ENCODE measurements around the gene CEBPE.

Gene CEBPE

DNA sequence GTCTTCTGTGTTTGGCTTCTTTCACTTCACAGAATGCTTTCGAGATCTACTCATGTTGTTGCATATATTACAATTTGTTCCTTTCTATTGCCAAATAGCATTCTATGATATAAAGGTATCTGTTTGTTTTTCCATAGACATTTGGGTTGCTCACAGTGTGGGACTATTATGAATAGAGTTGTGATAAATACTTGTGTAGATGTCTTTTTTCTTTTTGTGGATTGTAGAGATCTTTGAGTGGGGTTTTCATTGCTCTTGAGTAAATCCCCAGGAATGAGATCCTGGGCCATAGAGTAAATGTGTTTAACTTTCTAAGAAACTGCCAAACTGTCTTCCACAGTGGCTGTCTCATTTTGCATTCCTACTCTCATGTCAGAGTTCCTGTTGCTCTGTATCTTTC, 24.9 kb upstream of the CEBPE start:
- DNase-seq (ENCODE audit: low read depth in 2 of 2), result no peak

DNA sequence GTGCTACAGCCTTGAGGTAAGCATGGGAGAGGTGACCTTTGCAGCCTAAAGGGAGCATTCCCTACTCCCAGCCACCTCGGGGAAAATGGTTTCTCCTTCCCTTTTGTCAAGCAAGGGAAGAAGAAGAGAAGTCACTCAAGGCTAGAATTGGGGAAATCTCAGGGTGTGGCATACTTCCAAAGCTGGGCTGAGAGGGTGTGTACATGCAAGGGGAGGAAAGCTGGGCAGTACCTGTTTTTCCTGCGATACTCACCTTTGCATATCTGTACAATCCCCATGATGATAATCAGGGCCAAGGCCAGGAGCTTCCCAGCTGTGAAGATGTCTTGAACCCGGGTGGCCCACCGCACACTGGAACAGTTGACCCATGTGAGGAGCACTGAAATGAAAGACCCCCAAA, 23.8 kb upstream of the CEBPE start:
- DNase-seq (ENCODE audit: low read depth in 2 of 2), result no peak

DNA sequence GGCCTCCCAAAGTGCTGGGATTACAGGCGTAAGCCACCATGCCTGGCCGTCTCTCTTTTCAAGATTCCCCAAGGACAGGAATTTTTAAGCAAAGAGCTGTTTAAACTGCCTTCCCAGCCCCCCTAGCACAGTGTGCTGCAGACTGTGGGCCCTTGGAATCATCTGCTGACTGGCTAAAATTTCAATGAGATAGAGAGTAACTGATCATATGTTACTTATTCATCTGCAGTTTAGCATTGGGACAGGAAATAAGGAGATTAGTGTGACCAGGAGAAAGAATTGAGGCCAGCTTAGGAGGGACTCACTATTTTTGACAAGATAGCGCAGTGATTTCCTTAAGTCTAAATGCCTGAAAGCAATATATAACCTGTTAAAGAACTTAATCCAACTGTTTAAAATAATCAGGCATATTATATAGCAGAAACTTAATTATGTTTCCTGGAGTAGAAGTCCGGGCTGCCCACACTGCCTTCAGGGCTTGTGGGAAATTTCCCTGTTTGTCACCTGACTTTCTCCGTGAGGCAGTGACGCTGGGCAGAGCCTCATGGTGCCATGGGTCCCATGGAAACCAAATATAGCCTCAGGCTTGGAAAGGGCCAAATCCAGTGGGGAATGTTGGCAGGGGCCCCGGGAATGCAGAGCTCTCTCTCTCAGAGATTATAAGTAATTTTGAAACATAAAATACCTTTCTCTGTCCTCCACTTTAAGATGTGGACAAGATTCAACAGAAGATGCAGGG, 22.8 kb upstream of the CEBPE start:
- DNase-seq (ENCODE audit: low read depth in 2 of 2), result no peak

DNA sequence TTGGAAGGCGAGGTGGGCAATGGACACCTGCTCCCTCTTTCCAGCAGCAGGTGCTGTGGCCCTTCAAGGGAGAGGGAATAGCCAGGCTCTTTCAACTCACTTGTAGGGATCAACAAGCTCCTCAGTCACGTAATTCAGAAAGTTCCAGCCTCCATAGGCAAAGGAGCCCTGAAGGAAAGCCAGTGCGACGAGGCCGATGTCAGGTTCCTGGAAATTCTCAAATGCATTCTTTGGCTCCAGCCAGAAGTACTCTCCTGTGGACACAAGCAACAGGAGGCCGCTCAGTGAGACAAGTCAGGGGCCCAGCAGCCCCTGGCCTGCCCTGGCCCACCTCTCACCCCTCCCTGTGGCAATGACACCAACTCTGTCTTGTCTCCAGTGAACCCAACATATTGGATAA, 21.3 kb upstream of the CEBPE start:
- no peak for DNase-seq (ENCODE audit: low read depth in 2 of 2)

DNA sequence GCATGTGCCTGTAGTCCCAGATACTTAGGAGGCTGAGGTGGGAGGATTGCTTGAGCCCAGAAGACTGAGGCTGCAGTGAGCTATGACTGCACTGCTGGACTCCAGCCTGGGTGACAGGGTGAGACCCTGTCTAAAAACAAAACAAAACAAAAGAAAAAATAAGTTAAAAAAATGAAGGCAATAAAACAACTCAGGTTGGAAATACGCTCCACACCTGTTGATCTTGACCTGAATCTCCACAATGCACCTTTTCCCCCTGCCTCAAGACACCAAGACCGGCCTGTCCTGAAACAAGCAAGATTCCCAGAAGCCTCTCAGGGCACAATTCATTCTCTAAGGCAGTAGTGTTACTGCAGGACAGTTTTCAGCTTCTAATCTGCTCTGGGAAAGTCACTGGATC, 20.8 kb upstream of the CEBPE start:
- no peak for DNase-seq (ENCODE audit: low read depth in 2 of 2)

DNA sequence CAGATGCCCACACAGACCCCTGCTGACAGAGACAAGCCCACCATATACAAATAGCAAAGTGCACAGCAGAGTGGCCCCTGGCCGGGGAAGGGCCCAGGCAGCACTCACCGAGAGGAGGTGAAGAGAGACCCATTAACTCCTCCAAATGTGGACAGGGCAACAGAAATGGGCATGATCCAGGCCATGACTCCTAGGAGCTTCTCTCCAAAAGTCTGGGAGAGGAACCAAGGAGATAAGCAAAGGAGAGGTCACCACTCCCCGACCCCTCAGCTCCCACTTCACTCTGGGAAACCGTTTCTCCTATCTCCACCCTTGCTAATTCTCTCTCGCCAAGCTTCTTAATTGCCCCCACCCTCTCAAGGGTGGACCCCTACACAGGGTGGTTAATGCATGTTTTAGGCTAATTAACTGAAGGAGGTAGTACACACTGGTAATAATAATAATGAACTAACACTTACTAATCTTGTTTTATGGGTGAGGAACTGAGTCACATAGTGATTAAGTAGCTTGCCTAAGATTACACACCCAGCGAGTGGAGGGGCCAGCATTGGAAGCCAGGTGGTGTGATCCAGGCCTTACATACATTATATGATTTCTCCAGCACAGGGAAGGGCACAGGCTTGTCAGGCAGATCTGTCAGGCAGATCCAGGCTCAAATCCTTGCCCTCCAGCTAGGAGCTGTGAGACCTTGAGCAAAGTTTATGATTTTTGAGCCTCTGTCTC, 18.9 kb upstream of the CEBPE start:
- DNase-seq (ENCODE audit: low read depth in 2 of 2), result no peak

DNA sequence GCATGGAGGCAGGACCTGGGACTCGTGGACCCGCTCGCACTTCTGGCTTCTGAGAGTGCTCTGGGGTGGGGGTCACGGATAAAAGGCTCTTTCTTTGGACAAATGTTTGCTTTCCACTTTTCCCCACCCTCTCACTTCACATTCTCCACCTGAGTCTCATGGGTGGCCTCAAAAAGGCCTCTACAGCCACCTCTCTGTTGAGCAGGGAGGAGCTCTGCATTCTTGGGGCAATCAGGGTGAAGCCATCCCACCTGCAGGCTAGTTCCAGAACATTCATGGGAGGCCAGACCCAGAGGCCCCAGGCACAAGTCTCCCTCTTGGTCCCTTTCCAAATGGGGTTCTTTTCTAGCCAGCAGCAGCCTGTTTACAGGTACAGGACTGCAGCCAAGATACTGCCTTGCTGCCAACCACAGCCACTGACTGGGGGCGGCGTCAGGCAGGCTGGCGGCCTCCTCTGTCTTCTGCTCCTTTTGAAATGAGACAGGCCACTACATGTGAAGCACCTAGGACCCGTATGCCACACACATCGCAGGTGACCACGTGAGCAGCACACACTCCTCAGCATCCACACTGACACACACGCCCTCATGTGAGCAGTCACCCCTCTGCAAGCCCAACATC, 18.2 kb upstream of the CEBPE start:
- no peak for DNase-seq (ENCODE audit: low read depth in 2 of 2)

DNA sequence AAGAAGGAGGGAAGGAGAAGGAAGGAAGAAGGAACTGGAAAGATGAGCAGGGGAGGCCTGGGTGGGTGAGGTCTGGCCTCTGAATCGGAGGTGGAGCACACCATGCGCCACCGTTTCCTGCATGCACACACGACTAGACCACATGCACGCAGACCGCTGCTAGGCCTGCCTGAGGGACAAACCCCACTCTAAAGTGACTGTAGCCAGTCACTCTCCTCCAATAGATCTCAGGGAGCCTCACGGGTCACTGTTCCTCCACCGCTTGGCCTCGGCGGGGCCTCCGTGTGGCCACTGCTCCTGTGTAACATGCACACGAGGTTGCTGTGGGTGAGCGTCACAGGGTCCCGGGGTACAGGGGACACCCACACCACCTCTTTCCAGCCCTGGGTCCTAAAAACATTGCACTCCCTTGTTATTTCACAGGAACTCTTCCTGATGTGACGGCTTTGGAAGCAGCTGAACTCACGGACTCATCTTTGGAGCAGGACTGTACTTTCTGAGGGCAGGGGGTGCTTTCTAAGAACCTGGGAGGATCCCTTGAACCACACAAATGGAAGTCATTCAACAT, 17.6 kb upstream of the CEBPE start:
- no peak for DNase-seq (ENCODE audit: low read depth in 2 of 2)

DNA sequence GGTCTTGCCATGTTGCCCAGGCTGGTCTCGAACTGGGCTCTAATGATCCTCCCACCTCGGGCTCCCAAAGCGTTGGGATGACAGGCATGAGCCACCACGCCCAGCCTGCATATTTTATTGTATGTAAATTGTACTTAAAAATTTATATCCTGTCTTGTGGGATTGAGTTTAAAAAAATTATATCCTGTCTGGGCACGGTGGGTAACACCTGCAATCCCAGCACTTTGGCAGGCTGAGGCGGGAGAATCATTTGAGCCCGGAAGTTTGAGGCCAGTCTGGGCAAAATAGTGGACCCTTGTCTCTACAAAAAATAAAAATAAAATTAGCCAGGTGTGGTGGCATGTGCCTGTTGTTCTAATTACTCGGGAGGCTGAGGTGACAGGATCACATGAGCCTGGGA, 13.9 kb upstream of the CEBPE start:
- DNase-seq (ENCODE audit: low read depth in 2 of 2), result no peak

DNA sequence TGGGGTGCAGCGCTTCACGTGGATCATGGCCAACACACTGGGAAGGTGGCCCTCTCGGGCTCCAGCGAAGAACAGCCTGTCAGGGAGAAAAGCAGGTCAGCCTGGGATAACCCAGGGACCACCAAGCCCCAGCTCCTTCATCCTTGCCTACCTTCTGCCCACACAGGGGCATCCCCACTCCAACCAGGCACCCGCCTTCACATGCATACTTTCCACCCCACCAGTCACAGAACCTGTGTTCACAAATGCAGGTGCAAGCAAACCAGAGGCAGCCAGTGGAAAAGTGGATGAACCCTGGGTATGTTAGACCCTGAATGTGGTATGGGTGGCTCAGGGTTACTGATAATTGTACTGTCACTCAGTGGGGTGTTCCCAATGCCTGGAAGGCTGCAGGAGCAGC, 12.4 kb upstream of the CEBPE start:
- DNase-seq (ENCODE audit: low read depth in 2 of 2), result no peak

DNA sequence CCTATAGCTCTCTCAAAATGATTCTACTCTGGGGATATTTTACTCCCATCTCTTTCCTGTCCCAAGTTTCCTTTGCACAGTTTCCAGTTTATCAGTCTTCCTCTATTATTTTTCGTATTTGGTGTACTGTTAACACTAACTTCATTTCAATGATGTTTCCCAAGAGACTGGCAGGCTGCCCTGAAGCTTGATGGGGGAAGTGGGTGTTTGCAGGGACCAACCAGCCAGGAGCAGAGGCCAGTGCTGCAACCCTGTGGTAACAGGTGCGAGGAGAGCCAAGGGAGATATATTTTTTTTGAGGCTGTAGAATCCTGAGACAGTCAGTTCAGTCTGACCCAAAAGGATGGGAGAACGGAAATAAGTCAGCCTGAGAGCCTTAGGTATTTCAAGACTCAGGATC, 11.8 kb upstream of the CEBPE start:
- DNase-seq (ENCODE audit: low read depth in 2 of 2), result no peak

DNA sequence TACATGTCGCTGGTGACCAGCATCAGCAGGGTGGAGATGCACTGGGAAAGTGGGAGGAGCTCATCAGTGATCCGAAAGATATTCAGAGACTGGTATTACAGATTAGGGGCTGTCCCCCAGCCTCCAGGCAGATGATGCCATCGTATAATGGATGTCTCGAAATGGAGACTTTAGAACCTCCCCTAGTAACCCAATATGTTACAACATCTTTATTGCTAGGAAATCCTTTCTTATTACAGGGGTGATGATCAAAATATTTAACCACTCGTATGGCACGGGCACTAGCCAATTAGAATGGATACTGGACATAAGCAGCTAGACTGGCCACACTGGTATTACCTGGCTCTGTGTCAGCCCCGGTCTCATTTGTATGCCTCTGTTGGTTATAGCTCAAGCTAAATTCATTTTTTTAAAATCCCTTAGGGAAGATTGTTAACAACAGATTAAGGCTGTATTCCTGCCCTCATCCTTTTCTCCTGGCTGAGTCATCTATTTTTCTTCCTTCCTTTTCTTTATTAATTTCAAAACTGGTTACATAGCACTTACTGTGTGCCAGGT, 10.8 kb upstream of the CEBPE start:
- DNase-seq (ENCODE audit: low read depth in 2 of 2), result no peak

DNA sequence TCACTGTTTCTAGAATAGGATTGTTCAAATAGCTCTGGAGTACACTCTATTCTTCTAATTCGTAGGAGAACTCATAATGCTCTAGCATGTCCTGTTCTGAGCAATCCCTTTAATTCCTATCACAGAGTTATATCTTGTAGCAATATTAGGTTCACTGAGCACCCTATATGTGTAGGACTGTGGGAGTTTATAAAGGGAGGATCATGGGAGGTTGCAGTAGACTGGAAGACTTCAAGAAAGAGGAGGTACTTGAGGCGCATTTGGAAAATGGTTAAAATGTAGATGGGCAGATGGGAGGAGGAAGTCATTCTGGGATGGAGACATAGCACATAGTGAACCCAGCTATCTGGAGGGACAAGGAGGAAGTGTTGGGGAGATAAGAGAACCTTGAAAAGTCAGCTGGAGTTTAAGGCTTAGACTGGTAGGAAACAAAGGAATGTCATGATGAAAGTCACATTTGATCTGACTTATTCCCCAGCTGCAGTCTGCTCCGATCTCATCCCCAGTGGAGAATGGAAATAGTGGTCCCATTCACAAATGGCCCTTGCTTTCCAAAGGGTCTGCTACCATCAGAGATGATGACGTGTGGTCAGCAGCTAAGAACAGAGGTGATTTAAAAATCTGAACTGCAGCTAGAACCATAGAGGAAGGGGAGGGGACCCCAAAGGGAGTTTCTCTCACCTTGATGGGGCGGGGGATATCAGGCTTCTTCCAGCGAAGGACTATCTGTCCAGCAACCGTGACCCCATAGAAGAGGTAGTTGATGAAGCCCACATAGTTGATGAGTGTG, 10.1 kb upstream of the CEBPE start:
- no peak for DNase-seq (ENCODE audit: low read depth in 2 of 2)

DNA sequence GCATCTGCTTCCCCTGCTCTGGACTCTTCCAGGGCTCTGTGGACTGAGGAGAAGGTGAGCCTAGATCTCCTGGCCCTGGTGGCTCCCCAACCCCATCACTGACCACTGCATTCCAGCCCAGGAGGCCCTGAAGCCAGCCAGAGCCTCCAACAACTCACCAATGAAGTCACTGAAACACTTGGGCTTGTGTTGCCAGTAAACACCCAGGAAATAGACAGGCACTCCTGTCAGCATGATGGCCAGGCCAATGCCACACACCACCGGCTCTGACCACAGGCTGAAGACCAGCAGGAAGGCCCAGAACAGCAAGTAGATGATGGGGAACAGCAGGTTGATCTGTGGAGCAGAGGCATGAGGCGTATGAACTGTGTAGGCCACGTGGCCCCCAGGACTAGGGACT, 8.8 kb upstream of the CEBPE start:
- no peak for DNase-seq (ENCODE audit: low read depth in 2 of 2)

DNA sequence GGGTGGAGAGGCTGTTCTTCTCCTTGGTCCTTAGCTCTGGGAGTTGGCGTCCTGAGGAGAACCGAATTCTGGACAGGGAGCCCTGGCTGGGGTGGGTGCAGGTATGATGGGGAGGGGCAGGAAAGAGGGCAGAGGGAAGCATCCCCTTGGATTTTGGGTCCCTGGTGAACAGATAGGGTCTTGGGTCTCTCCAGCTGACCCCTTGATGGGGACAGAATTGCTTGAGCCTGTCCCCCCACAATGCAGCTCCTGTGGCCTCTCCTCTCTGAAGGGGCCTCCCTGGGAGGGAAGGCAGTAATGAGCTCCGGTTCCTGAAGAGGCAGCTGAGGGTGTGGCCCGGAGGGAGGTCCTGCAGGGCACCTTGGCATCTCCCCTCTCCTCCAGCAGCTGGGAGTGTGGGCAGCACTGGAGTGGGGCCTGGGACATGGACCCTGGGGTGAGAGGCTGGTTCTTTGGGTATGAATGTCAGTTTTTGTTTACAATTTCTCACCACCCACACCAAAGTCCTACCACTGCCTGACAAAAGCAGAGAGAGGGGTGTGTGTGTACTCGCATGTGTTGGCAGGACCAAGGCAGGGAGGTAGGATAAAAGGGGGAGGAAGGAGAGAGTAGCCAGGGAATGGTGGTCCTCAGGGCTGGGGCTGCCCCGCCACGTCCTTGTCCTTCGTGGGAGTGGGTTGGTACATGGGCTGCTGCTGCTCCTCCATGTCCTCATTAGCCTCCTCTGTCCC, 7.7 kb upstream of the CEBPE start:
- no peak for DNase-seq (ENCODE audit: low read depth in 2 of 2)

DNA sequence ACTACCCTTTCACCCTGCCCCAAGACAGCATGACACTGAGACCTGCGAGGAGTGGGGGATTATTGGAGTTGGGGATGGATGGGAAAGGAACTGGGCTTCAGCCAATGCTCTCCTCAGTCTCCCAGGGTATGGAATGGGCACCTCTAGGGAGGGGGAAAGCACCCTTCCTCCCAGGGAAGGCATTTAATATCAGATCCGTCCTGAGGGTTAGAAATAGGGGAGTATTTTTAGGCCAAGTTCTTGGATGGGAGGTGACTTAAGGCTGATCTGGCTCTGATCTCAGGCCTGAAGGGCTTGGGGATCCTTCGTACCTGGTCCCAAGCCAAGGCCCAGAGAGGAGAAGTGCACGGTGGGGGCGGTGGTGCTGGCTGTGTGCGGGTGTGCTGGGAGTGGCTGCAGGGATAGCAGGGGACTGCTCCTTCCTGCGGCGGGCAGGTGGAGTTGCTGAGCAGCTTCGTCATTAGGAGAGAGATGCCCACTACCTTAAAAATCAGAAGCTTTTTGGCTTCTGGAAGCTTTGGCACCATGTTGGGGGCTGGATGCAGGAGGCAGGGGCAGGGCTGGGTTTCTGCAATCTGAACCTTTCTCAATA, 7.0 kb upstream of the CEBPE start:
- no peak for DNase-seq (ENCODE audit: low read depth in 2 of 2)

DNA sequence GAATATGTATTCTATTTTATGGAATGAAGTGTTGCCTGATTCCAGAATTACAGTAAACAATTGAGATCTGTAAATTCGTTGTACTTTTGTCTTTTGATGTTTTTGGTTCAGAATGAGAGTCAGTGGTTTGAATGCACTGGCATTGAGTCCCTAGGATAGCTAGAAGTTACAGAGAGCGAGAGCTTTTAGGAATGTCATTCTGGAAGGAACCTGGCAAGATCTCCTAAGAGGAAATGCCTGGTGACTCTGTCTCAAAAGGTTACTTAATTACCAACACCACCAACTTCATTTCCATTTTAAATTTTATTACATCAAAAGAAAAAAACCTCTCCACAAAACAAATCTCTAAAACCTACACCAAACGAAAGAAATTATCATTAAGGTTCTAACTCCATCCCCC, 6.0 kb upstream of the CEBPE start:
- DNase-seq (ENCODE audit: low read depth in 2 of 2), result no peak

DNA sequence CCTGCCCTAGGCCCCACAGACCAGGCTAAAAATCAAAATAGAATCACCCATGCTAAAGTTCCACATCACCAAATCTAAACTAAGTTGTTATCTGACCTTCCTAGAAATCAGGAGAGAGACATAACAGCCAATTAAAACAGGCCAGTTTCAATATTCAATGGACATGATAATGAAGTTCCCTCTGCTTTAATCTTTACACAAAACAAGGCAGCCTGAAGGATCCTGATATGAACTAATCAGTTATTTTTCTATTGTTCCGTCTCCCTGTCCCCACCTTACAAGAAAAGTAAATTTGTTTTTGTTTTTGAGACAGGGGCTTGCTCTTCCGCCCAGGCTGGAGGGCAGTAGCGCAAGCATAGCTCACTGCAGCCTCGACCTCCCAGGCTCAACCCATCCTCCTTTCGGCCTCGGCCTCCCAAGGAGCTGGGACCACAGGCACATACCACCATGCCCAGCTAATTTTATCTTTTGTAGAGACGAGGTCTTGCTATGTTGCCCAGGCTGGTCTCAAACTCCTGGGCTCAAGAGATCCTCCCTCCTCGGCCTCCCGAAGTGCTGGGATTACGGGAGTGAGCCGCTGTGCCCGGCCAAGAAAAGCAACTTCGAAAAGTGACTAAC, 5.4 kb upstream of the CEBPE start:
- DNase-seq (ENCODE audit: low read depth in 2 of 2), result no peak

DNA sequence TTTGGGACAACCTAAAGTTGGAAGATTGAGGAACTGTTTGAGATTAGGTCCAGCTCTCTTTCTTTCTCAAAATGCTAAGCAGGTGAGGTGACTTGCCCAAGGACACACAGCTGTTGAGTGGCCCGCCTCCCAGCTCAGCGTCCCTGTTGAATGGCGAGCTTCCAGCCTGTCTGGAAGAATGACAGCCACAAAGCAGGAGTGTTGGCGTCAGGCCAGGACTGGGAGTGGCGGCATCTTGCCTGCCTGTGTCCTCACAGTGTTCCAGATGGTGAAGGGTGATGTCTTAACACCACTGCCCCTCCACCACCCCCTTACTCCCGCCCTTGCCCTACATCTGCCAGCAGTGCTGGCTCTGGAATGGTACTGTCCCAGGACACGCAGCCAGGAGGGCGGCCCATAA, 4.4 kb upstream of the CEBPE start:
- no peak for DNase-seq (ENCODE audit: low read depth in 2 of 2)

DNA sequence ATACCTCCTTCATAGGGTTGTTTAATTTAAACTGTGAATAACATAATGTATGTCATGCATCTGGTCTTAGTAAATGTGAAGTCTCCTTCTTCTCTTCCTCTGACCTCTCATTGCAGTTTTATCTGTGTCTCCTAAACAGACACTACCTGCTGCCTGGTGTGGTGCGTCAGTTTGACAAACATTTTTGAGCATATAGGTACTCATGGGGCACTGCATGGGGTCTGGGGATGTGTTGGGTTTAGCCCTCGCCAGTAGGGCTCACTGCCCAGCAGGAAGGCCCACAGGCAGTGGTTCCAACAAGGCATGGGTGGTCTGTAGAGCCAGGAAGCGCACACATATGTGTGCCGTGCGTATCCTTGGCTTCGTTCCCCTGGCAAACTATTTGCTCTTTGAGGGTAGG, 3.0 kb upstream of the CEBPE start:
- DNase-seq (ENCODE audit: low read depth in 2 of 2), result no peak

Data from fibroblast of skin of left quadriceps (primary cell).